Spinal cord (tissue), 10 donors: Measurements from ENCODE around the gene UVRAG. TPM values are rescaled to one million over a fixed set of nuclear protein-coding genes. Genes with fewer than 3 reads are reported as not detected.
"Not testable (repeated sequence)": the region's sequence is repeated elsewhere in the genome, so short reads cannot be mapped to it uniquely, and the experiment has no call there.

Source experiments
- DNase-seq, 6 donors: peaks; one replicate each; pipeline versions ENCODE4 v3.0.0 to v3.0.0-alpha.2; 2013 to 2015; ENCODE audit warnings: low spot score in 6 of 6, low read depth in 4 of 6
- H3K27ac ChIP-seq: one replicate; pipeline ENCODE4 v1.5.1; 2013; ENCODE audit warnings: low read depth, low read length, control low read depth
- H3K27me3 ChIP-seq: one replicate; pipeline ENCODE4 v1.6.1; 2013; ENCODE audit warnings: low read length; ENCODE audit not compliant: control insufficient read depth, insufficient read depth
- H3K36me3 ChIP-seq: one replicate; pipeline ENCODE4 v1.6.1; 2013; ENCODE audit warnings: low read length; ENCODE audit not compliant: control insufficient read depth, insufficient read depth
- H3K4me1 ChIP-seq: one replicate; pipeline ENCODE4 v1.6.1; 2013; ENCODE audit warnings: low read length; ENCODE audit not compliant: control insufficient read depth, insufficient read depth
- H3K4me3 ChIP-seq: one replicate; pipeline ENCODE4 v1.5.1; 2013; ENCODE audit warnings: low read depth, low read length, control low read depth
- H3K9me3 ChIP-seq: one replicate; pipeline ENCODE4 v1.6.1; 2013; ENCODE audit warnings: low read length; ENCODE audit not compliant: control insufficient read depth, insufficient read depth
- whole genome bisulfite sequencing: methylation state at CpG from one replicate; pipeline ENCODE4 v1.1.5; 2013; ENCODE audit warnings: missing lambda C conversion rate; ENCODE audit not compliant: insufficient coverage; 5-methylcytosine and 5-hydroxymethylcytosine counted together
- polyA plus RNA-seq, 2 donors: library from polyadenylated mRNA; unstranded; fragments of 120-200 nt; gene quantifications; one replicate each; pipeline ENCODE4 v1.2.1, GENCODE V29; 2013; ENCODE audit not compliant: insufficient read length in 2 of 2
- total RNA-seq, 2 donors: library from RNA; depleted of rRNA in 1 of 2; stranded (reverse); fragments of 120-200 nt in 1 of 2; fragments of >200 nt in 1 of 2; gene quantifications; one replicate each; pipeline versions ENCODE4 v1.2.3 to v1.2.4, GENCODE V29; 2013 to 2014
- donor health status: healthy.

Gene UVRAG
- total and polyA plus RNA-seq, 4 donors = 17.8 to 40.8 (median 22.3) TPM

DNA sequence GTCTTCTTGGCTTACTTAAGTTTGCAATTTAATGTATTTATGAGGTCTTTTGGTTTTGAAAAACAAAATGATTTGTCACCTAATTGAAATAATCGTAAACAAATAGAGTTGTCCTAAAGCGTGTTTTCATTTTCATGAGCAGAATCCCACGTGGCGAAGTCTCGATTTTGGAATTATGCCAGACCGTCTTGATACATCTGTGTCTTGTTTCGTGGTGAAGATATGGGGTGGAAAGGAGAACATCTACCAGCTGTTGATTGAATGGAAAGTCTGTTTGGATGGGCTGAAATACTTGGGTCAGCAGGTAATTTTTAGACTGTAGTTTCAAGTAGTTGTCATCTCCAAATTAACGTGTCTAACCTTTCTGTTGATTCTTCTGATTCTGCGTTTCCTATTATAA lies 64.7 kb downstream of the UVRAG start:
- no peaks in the 10 kb centered on the region for H3K36me3 ChIP-seq
- H3K4me3 ChIP-seq = no peak overlapping the region
- no peaks in the 10 kb centered on the region for H3K9me3 ChIP-seq
- peak in 2 of 6 donors; percentile 21 to 22 for DNase-seq
- WGBS = 92% methylated on average over 5 of the region's 9 CpGs
- no peaks in the 10 kb centered on the region for H3K27me3 ChIP-seq
- H3K27ac ChIP-seq = no peak overlapping the region
- H3K4me1 ChIP-seq = no peaks in the 10 kb centered on the region

DNA sequence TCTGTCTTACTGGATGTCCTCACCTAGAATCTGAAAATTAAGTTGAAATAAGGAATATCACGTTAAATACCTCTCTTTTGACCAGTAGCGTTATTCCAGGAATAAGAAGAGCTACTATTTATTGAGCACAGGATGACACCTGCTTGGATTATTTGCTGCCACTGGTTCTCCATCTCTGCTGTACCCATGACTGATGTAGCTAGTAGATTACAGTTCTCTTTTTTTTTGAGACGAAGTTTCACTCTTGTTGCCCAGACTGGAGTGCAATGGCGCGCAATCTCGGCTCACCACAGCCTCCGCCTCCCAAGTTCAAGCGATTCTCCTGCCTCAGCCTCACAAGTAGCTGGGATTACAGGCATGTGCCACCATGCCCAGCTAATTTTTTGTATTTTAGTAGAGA lies 65.3 kb downstream of the UVRAG start:
- WGBS = 98% methylated on average over 7 of the region's 8 CpGs
- not testable (repeated sequence) for H3K27me3 ChIP-seq, H3K27ac ChIP-seq, H3K4me3 ChIP-seq, H3K4me1 ChIP-seq, H3K36me3 ChIP-seq, H3K9me3 ChIP-seq, DNase-seq

DNA sequence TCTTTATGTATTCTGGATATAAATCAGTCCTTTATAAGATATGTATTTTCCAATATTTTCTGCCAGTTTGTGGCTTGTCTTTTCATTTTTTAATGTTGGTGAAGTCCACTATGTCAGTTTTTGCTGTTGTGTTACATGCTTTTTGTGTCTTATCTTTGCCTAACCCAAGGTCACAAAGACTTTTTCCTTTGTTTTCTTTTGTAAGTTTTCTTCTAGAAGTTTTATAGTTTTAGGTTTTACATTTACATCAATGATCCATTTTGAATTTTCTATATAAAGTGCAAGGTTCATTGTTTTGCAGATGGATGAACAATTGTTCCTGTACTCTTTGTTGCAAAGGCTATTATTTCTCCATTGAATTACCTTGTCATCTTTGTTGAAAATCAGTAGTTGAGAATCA lies 69.3 kb downstream of the UVRAG start:
- H3K36me3 ChIP-seq = no peaks in the 10 kb centered on the region
- no peak overlapping the region for H3K4me3 ChIP-seq
- H3K27me3 ChIP-seq = no peaks in the 10 kb centered on the region
- no peak overlapping the region for H3K27ac ChIP-seq
- DNase-seq = no peak
- H3K4me1 ChIP-seq = no peaks in the 10 kb centered on the region
- H3K9me3 ChIP-seq = no peaks in the 10 kb centered on the region

DNA sequence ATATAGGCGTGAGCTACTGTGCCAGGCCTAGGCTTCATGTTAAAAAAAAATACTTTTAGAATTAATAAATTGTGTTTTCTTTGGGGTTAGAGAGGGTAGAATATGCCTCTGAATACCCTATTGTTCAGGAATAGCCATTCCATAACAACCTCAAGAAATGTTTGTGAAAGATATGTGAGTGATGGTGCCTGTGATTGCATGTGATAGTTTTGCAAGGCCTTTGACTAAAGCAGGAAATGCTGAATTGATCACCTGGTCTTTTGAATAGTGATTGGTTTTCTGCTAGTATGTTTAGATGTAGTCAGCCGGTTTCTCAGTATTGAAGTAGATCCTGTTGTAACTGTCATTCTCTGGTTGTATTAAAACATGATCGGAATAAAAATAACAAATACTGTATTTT lies 73.4 kb downstream of the UVRAG start:
- H3K9me3 ChIP-seq = no peaks in the 10 kb centered on the region
- H3K4me1 ChIP-seq = no peaks in the 10 kb centered on the region
- H3K27ac ChIP-seq = no peak overlapping the region
- H3K4me3 ChIP-seq = no peak overlapping the region
- no peak for DNase-seq
- no CpG with 5 or more reads among the region's 3 CpGs for WGBS
- peaks cover 4% of the 10 kb centered on the region for H3K36me3 ChIP-seq
- no peaks in the 10 kb centered on the region for H3K27me3 ChIP-seq

DNA sequence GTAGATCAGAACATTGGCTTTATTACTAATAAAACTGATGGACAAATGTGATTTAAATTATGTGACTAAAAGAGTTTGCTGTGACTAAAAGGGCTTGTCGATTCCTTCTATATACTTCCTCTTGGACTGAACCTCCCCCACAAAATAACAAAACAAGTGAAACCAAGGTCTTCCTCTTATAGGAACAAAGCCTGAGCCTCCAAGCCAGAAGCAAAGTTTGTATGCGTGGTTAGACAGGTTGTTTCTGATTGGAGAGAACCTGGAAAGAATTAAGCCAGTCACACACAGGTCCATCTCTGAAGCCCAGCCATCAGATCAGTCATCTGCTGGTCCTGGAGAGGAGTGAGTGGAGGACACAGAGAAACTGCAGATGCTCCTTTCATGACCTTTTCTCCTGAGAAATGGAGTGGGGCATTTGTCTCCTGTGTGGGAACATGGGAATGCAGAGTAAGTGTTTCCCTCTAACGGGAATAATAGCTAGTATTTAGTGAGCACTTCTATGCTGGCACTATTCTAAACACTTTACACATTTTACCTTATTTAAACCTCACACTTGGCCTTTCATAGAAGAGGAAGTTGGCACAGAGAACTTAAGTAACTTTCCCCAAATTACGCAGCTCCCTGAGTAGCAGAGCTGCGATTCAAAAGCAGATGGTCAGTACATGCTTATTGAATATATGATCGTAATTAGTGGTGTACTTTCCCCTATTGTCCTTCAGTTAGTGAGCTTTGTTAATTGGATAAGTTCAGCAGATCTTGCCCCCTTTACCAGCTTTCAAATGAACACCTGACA lies 77.1 kb downstream of the UVRAG start:
- no peak for DNase-seq
- no peaks in the 10 kb centered on the region for H3K9me3 ChIP-seq
- no peaks in the 10 kb centered on the region for H3K4me1 ChIP-seq
- WGBS = 80% methylated on average over 1 of the region's 6 CpGs
- peaks cover 4% of the 10 kb centered on the region for H3K36me3 ChIP-seq
- no peak overlapping the region for H3K27ac ChIP-seq
- no peak overlapping the region for H3K4me3 ChIP-seq
- no peaks in the 10 kb centered on the region for H3K27me3 ChIP-seq

GRCh38 chr11:75893251-75893650 lies 78.2 kb downstream of the UVRAG start:
- no peaks in the 10 kb centered on the region for H3K4me1 ChIP-seq
- DNase-seq = no peak
- no peak overlapping the region for H3K4me3 ChIP-seq
- H3K27me3 ChIP-seq = no peaks in the 10 kb centered on the region
- peaks cover 4% of the 10 kb centered on the region for H3K36me3 ChIP-seq
- WGBS = 100% methylated on average over 1 of the region's 4 CpGs
- H3K27ac ChIP-seq = no peak overlapping the region
- H3K9me3 ChIP-seq = no peaks in the 10 kb centered on the region

DNA sequence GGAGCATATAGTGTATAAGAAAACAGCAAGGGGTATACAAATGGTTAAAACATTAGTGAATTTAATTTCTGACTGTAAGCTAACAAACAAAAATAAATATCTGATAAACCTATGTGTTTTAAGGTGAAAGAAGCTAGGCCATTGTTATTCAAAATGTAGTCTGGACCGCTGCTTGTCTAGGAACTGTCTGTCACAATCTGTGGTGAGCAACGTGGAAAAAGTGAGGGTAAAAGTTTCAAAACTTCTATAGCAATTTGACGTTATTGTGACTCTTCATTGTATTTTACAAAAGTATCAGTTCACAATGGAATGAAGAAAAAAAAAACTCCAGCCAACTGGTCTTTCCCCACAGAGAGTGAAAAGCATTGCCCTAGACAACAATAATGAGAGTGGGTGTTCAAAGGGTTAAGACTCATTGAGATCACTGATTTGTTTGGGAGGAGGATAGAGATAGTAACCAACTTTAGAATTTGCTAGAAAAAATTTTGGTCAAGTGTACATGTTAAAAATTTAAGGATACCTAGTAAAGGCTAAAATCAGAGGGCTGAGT lies 79.1 kb downstream of the UVRAG start:
- no peaks in the 10 kb centered on the region for H3K4me1 ChIP-seq
- H3K4me3 ChIP-seq = no peak overlapping the region
- no peaks in the 10 kb centered on the region for H3K9me3 ChIP-seq
- no peak for DNase-seq
- WGBS = no CpG with 5 or more reads among the region's 3 CpGs
- no peak overlapping the region for H3K27ac ChIP-seq
- H3K27me3 ChIP-seq = no peaks in the 10 kb centered on the region
- peaks cover 4% of the 10 kb centered on the region for H3K36me3 ChIP-seq

GRCh38 chr11:75896843-75897419 lies 81.9 kb downstream of the UVRAG start:
- Histone ChIP-seq H3K4me3 (no peak overlapping the region), H3K4me1 (no peaks in the 10 kb centered on the region), H3K27me3 (no peaks in the 10 kb centered on the region), H3K27ac (no peak overlapping the region), H3K9me3 (no peaks in the 10 kb centered on the region), H3K36me3 (peaks cover 4% of the 10 kb centered on the region)
- DNase-seq = peak in 5 of 6 donors; percentile 22 to 91 (median 52)
- WGBS = no CpG with 5 or more reads among the region's 4 CpGs

- WGBS = no CpG with 5 or more reads among the region's 2 CpGs
- no peak for DNase-seq
Observed at GRCh38 chr11:75898871-75899270, 83.9 kb downstream of the UVRAG start.

DNA sequence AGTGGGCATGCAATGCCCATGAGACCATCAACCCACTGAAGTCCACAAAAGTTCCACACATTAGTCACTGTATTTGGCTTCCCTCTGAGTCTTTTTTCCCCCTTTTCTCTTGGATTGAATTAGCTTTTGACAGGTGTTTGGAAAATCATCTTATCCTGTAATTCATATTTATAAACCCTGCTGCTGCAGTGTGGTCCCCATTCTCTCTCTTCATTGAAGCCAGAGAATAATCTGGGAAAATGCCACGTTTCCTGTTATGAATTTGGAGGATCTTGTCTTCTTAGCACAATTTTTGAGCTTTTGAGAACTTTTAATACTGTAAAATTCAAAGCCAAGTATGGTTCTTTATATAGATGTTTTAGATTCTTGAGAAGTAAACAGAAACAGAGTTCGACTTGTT lies 84.8 kb downstream of the UVRAG start:
- no peak overlapping the region for H3K27ac ChIP-seq
- H3K36me3 ChIP-seq = no peaks in the 10 kb centered on the region
- H3K9me3 ChIP-seq = no peaks in the 10 kb centered on the region
- H3K4me1 ChIP-seq = no peaks in the 10 kb centered on the region
- no peak overlapping the region for H3K4me3 ChIP-seq
- DNase-seq = peak in 1 of 6 donors; percentile 40
- no CpG with 5 or more reads among the region's 2 CpGs for WGBS
- no peaks in the 10 kb centered on the region for H3K27me3 ChIP-seq

More at GRCh38 chr11:75898871-75899270, 83.9 kb downstream of the UVRAG start:
- no peaks in the 10 kb centered on the region for H3K4me1 ChIP-seq
- no peak overlapping the region for H3K27ac ChIP-seq
- H3K9me3 ChIP-seq = no peaks in the 10 kb centered on the region
- no peak overlapping the region for H3K4me3 ChIP-seq
- no peaks in the 10 kb centered on the region for H3K36me3 ChIP-seq
- no peaks in the 10 kb centered on the region for H3K27me3 ChIP-seq
